Hypothalamus (tissue), 51 donors: ENCODE measurements around the gene CARD19.

Experiments used
- DNase-seq, 51 donors: peaks; one replicate each; lab custom pipeline; 2025; lab: John Stamatoyannopoulos, UW

Gene CARD19

DNA sequence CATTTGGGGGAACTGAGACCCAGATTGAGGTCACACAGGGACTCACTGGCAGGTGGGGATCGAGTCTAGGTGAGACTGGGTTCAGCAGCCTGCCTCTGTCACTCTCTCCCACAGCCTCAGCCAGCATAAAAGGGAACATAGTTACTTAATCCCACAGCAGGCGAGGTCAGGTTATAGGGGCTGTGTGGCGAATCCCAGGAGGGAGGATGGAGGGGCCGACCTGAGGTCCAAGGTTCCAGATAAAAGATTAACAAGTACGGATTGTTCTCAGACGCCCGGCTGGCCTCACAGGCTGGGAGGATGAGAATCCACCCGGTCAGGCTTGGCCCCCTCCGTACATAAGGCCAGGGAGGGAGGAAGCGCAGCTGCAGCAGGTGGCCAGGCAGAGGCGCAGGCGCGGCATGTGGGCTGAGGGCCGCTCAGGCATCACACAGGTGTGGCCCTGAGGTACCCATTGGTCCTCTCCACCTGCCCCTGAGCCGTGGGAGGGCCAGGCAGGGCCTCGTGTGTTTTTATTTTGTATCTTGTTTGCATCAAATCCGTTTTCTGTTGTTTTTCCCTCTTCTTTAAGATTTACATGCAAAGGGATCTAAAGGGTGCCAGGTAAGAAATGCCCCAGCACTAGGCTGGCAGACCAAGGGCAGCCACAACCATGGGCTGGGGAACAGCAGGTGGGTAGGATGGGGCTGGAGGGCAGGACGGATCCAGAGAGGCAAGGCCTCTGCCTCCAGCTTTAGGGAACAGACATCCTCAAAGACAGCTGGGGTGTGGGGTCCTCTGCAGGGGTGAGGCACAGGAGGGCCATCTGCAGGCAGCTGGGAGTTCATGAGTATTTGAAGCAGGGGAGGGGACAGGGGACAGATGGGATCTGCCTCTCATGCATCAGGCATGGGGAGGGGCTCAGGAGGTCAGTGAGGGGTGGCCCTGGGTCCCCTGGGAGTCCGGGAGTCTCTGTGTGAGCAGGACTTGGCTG lies 33.9 kb upstream of the CARD19 start:
- DNase-seq = no peak

- peak in 1 of 51 donors; percentile 26 for DNase-seq
Observed at GRCh38 chr9:93064392-93065134, 31.5 kb upstream of the CARD19 start.

GRCh38 chr9:93065135-93065720 lies 30.8 kb upstream of the CARD19 start:
- DNase-seq = peak in 22 of 51 donors; percentile 10 to 49 (median 23)

GRCh38 chr9:93066978-93067603 lies 28.9 kb upstream of the CARD19 start:
- DNase-seq = no peak

DNA sequence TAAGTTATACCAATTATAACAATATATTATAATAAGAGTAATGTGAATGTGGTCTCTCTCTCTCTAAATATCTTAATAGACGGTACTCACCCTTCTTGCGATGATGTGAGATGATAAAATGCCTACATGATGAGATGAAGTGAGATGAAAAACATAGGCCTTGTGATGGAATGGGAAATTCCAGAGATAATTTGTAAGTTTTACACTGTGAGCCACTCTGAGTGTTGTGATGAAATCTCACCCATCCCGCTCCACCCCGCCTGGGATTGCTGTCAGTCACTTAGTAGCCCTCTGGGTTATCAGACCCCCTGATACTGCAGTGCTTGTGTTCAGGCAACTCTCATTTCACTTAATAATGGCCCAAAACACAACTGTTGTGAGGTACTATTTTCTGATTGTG lies 27.1 kb upstream of the CARD19 start:
- DNase-seq = no peak

DNA sequence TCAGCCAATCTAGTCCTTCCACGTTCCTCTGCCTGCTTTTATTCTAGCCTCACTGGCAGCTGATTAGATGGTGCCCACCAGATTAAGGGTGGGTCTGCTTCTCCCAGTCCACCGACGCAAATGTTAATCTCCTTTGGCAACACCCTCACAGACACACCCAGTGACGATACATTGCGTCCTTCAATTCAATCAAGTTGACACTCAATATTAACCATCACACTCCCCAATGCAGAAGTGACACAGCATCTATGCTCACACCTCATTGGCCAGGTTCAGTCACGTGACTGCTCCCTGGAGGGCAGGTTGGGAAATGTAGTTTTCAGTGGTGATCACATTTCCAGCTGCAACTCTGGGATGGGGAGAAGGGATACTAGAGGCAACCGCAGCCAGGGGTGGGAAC lies 24.6 kb upstream of the CARD19 start:
- no peak for DNase-seq

DNA sequence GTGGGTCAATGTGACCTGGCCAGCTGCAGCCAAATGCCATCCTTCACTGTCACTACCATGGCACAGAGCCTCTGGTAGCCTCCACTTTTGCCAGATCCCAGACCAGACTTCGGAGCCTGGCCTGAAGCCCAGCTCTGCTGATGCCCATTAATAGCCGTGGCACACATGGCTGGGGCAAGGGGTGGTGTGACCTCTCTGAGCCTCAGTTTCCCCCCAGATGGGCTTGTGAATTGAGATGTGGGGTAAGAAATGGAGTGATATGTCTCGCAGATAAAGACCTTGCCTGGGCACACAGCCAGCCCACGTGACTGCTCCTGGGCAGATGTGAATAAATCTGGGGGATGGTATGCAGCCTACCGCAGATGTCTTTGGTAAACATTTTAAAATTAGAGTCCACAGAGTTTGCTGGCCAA lies 23.6 kb upstream of the CARD19 start:
- peak in 5 of 51 donors; percentile 14 to 26 (median 19) for DNase-seq

DNA sequence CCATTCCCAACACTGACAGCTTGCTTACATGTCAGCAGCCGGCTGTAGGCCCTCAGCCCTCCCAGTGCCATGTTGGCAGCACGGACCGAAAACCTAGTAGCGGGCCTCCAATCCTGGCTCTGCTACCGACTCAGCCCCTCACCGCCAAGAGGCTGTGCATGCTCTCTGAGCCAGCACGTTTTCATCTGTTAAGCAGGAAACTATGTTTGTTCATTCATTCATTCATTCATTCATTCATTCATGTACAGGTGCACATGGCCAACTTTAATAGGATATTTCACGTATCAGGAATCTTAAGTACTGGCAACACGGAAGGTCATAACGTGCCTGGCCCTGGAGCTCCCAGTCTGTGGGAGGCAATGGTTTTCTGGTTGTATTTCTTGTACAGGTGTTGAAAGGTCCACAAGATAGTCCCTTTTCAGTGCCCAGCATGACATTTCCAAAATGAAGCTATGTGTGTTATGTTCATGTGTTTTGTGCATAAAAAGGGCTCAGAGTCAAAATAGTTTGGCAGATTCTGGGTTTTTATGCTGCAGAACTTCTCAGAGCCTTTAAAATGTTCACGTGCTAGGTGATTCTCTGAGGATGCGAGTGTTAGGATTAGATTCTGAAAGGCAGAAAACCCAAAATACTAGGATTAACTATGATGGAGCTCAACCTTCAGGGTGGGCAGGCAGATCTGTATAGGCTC lies 19.8 kb upstream of the CARD19 start:
- DNase-seq = no peak

DNA sequence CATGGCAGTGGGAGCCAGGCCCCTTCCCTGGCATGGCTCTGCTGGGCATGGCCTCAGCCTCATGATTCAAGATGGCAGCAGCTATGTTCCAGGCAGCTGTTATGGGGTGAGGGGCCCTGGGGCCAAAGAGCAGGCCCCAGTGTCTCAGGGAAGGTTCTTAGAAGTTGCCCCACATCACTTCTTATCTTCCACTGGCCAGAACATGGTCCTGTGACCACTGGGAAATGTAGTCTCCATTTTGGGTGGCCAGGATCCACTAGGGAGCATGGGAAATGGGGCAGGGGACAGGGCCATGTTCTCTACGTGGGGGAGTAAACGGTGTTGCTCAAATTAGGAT lies 19.3 kb upstream of the CARD19 start:
- no peak for DNase-seq

- DNase-seq = no peak
Observed at GRCh38 chr9:93077367-93077766, 18.6 kb upstream of the CARD19 start.

DNA sequence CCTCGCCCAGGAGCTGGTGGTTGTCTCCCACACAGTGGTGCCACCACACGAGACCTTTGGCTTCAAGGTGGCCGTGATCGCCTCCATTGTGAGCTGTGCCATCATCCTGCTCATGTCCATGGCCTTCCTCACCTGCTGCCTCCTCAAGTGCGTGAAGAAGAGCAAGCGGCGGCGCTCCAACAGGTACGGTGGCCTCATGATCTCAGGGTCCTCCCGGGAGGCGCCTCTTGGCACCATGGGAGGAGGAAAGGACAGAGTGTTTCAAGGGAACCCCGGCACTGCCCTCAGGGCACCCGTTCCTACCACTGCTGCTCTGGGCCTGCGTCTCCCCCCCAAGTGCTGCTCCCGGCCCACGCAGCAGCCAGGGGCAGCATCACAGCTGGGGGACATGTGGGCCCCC lies 18.2 kb upstream of the CARD19 start:
- DNase-seq = no peak

DNA sequence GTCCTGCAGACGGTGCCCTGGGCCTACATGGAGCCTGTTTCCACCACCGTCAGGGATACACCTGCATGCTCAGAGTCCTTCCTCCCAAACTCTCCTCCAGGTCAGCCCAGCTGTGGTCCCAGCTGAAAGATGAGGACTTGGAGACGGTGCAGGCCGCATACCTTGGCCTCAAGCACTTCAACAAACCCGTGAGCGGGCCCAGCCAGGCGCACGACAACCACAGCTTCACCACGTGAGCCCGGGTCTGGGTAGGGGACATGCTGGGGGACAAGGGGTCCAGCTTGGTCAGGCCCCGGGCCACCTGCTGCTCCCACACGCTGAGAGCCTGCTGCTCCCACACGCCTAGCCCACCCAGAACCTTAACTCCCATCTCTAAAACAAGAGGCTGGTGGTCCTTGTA lies 16.6 kb upstream of the CARD19 start:
- no peak for DNase-seq

DNA sequence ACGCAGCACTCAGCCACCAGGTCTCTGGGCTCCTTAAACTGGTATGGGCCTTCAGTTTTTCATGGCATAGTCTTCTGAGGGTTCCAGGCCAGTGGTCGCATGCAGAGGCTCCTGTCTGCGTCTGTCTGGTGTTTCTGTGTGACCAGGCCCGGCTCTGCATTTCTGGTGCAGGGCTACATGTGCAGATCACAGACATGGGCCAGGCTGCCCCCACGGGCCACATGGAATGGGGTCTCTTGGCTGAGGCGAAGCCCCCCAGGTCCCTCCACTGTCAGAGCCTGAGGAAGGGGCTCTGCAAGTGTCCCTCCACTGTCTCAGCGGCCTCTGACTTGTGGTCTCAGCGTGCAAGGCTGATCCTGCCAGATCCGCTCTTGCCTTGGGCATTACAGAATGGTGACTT lies 15.6 kb upstream of the CARD19 start:
- DNase-seq = no peak

GRCh38 chr9:93081081-93081529 lies 14.9 kb upstream of the CARD19 start:
- DNase-seq = peak in 9 of 51 donors; percentile 14 to 39 (median 29)

DNA sequence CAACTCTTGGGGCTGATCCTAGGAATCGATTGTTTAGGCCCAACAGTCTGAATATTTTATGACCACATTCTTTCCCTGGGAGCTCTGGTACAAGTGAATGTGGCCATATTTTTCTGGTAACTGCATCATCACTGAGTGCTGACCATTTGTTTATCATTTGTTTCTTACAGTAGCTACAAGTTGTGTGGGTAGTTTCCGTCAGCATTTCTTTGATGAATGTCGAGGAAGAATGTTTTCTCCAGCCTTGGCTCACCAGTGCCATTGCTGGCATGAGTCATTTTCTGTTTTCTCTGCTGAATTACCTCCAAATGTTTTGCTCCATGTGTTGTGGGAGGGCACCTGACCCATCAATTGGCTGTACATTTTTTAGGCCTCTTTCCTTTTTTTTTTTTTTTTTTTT lies 14.1 kb upstream of the CARD19 start:
- no peak for DNase-seq

DNA sequence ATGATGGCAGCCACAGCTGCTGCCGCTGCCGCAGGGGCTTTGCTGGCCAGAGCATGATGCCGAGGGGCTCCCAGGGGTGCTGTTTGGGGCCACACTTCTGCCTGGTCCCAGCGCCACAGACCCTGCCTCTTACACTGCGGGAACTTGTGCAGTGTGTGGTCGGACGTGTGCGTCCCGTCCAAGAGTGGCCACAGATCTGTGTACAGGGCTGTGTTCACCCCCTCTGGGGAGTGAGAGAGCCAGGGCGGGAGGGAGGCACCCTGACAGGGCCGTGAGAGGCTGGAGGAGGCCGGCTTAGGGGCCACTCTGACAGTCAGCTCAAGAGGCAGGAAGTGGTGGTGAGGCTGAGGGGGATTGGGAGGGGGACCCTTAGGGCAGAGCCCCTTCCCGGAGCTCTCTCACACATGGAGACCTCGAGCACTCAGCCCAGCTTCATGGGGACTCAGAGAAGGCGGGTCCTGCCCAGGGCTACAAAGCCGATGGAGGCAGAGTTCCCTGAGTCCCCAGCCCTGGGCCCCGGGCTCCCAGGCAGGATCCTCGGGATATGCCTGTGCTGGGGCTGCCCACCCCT lies 13.1 kb upstream of the CARD19 start:
- no peak for DNase-seq

GRCh38 chr9:93083592-93084470 lies 12.2 kb upstream of the CARD19 start:
- DNase-seq = no peak

GRCh38 chr9:93084471-93084881 lies 11.5 kb upstream of the CARD19 start:
- DNase-seq = no peak

DNA sequence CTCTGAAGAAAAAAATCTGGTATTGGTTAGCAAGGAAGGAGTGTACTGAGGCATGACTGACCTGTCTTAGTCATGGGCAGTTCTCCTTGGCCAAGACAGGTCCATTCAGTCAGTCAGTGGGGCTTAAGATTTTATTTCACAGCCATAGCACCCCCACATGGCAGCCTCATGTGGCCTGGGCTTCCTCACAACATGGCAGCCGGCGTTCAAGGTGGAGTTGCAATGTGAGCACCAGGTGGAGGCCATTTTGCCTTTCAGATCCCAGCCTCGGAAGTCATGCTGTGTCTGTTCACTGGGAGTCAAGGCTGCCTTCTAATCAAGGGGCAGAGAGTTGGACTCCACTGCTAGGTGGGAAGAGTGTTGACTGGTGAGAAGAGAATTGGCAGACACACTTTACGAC lies 10.3 kb upstream of the CARD19 start:
- no peak for DNase-seq
